Astrocyte of the spinal cord (primary cell): ENCODE data around the gene FOXL2.

ENCODE experiments used
- DNase-seq: peaks from one replicate; pipeline ENCODE4 v3.0.0; 2011; ENCODE audit warnings: low read depth, low spot score
- H3K4me3 ChIP-seq: 2 replicates; pipeline ENCODE4 v1.5.1; 2011; ENCODE audit warnings: low read depth, mild to moderate bottlenecking, low read length, moderate library complexity
- CTCF ChIP-seq: IDR thresholded peaks from 2 replicates; pipeline ENCODE4 v1.5.1; 2012; ENCODE audit warnings: low read depth, mild to moderate bottlenecking, low read length, inconsistent platforms
- in situ Hi-C: cut with HindIII; loops from 2 replicates; pipeline ENCODE4 v1.10.0; 2017; ENCODE audit warnings: low sequenced_read_pairs

FOXL2 gene

GRCh38 chr3:138948371-138949001 is 1.5 kb upstream of the FOXL2 start:
- TF ChIP-seq CTCF = no peak
- no peak for DNase-seq
- in situ Hi-C loops = loop anchor here (10.0 kb wide), 1 partner anchor 396 kb away; the partner anchor contains the start of gene MRPS22
- H3K4me3 ChIP-seq = no peak overlapping the region

GRCh38 chr3:138947495-138948121 is 671 bp upstream of the FOXL2 start:
- TF ChIP-seq CTCF = no peak
- H3K4me3 ChIP-seq = peak overlapping the region; percentile 46
- DNase-seq = no peak
- in situ Hi-C loops = loop anchor here (10.0 kb wide), 1 partner anchor 397 kb away; the partner anchor contains the start of gene MRPS22

- TF ChIP-seq CTCF = peak; percentile 38
- H3K4me3 ChIP-seq = peak overlapping the region; percentile 46
- peak; percentile 26 for DNase-seq
- in situ Hi-C loops = loop anchor here (10.0 kb wide), 1 partner anchor 399 kb away; the partner anchor contains the start of gene MRPS22
Observed at GRCh38 chr3:138945709-138946662, 951 bp downstream of the FOXL2 start.

- no peak for TF ChIP-seq CTCF
- in situ Hi-C loops = loop anchor here (10.0 kb wide), 1 partner anchor 400 kb away; the partner anchor contains the start of gene MRPS22
- no peak for DNase-seq
- peak overlapping the region; percentile 40 for H3K4me3 ChIP-seq
Observed at GRCh38 chr3:138944929-138945708, 1.8 kb downstream of the FOXL2 start.

GRCh38 chr3:138944654-138944928 is 2.3 kb downstream of the FOXL2 start:
- no peak for TF ChIP-seq CTCF
- peak; percentile 31 for DNase-seq
- H3K4me3 ChIP-seq = peak overlapping the region; percentile 40
- in situ Hi-C loops = loop anchor here (10.0 kb wide), 1 partner anchor 400 kb away; the partner anchor contains the start of gene MRPS22
